ENCODE results near the gene PSMD14. TPM values are rescaled to one million over a fixed set of nuclear protein-coding genes. Genes with fewer than 3 reads are reported as not detected.
"Not testable (repeated sequence)": the region's sequence is repeated elsewhere in the genome, so short reads cannot be mapped to it uniquely, and the experiment has no call there.

Gene PSMD14
- total and polyA plus RNA-seq, 2 experiments from 2014 or later, result 31.9 to 79.6 TPM

DNA sequence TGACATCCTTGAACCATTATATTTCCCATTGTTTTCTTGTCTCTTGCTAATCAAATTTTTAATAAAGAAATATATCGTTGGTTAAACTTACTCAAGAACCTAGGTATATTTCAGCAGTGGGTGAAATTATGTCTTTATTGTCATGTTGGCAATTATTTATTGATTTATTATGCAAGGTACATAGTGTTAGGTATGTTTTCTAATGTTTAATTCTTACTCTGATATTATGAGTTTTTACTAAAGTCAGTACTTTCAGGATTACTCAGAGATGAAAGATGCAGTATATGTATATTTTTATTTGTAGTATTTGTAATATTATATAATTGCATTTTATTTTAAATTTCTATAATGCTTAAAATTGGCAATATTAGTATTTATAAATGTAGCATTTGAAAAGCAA lies 46.9 kb downstream of the PSMD14 start:
- Histone ChIP-seq H3K27me3 (no peaks in the 10 kb centered on the region), H3K4me3 (no peak overlapping the region), H3K27ac (no peak overlapping the region), H3K36me3 (no peaks in the 10 kb centered on the region), H3K9me3 (ENCODE audit: low read depth) (no peaks in the 10 kb centered on the region), H3K4me1 (ENCODE audit: low read depth) (peaks cover 11% of the 10 kb centered on the region)
- TF ChIP-seq CTCF (IDR thresholded peaks at IDR 0.05; ENCODE audit: low read depth, low read length), result no peak
- DNase-seq (ENCODE audit: low read depth in 1 of 2, low spot score in 1 of 2), result no peak

DNA sequence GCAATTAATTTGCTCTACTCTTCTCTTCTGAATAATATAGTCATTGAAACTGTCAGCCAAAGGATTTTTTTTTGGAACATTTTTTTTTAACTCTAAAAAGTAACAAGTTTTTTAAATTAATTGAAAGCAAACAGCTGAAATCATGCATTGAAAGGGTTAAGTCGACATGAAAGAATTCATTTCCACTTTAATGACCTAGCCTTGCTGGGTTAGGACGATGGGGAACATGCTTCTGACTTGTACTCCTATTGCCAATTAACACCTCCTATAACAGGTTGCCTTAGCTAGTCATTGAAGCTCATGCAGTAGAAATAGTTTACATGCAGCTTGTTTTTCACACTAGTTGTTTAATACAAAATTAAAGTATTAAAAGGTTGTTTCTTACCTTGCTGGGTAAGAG lies 47.8 kb downstream of the PSMD14 start:
- DNase-seq (ENCODE audit: low read depth in 1 of 2, low spot score in 1 of 2), result no peak
- no peak for TF ChIP-seq CTCF (IDR thresholded peaks at IDR 0.05; ENCODE audit: low read depth, low read length)
- no peaks in the 10 kb centered on the region for H3K9me3 ChIP-seq (ENCODE audit: low read depth)

DNA sequence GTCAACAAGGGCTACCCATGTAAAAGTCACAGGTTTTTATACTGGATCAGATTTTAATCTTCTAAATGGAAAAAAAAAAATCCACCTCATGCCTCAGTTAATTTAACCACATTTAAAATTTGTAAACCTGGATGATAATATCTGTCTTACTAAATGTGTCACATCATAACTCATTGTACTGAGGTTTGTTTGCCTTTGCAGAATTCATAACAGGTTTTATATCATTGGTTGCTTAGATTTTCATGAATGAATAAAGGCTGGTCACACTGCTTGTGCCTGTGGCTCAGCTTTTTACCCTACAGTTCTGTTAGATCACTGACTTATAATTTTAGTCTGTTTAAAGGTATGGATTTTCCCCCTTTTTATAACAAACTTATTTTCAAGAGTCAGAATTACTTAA lies 48.9 kb downstream of the PSMD14 start:
- no peak for DNase-seq (ENCODE audit: low read depth in 1 of 2, low spot score in 1 of 2)
- peaks cover 11% of the 10 kb centered on the region for H3K4me1 ChIP-seq (ENCODE audit: low read depth)
- no peak for TF ChIP-seq CTCF (IDR thresholded peaks at IDR 0.05; ENCODE audit: low read depth, low read length)
- no peaks in the 10 kb centered on the region for H3K27me3 ChIP-seq
- H3K9me3 ChIP-seq (ENCODE audit: low read depth), result peaks cover 2% of the 10 kb centered on the region
- no peaks in the 10 kb centered on the region for H3K36me3 ChIP-seq
- H3K4me3 ChIP-seq, result no peak overlapping the region
- no peak overlapping the region for H3K27ac ChIP-seq

More for the DNA sequence above, 47.8 kb downstream of the PSMD14 start:
- Histone ChIP-seq H3K27me3 (no peaks in the 10 kb centered on the region), H3K27ac (no peak overlapping the region), H3K4me3 (no peak overlapping the region), H3K4me1 (ENCODE audit: low read depth) (peaks cover 11% of the 10 kb centered on the region), H3K36me3 (no peaks in the 10 kb centered on the region)

DNA sequence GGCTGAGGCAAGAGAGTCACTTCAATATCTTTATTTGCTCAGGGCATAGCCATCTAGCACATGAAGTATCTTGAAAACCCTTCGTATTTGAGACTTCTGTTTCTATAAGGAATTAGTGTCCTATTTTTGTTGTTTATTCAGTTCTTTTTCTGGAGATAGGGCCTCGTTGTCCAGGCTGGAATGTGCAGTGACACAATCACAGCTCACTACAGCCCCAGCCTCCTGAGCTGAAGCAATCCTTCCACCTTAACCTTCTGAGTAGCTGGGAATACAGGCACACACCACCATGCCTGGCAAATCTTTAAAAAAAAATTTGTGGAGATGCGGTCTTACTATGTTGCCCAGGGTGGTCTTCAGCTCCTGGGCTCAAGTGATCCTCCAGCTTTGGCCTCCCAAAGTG lies 50.6 kb downstream of the PSMD14 start:
- no peak overlapping the region for H3K27ac ChIP-seq
- no peaks in the 10 kb centered on the region for H3K27me3 ChIP-seq
- peak in 1 of 2 donors; percentile 27 for DNase-seq (ENCODE audit: low read depth in 1 of 2, low spot score in 1 of 2)
- TF ChIP-seq CTCF (IDR thresholded peaks at IDR 0.05; ENCODE audit: low read depth, low read length), result no peak
- H3K36me3 ChIP-seq, result no peaks in the 10 kb centered on the region
- H3K4me3 ChIP-seq, result no peak overlapping the region
- H3K4me1 ChIP-seq (ENCODE audit: low read depth), result peaks cover 5% of the 10 kb centered on the region
- peaks cover 4% of the 10 kb centered on the region for H3K9me3 ChIP-seq (ENCODE audit: low read depth)

DNA sequence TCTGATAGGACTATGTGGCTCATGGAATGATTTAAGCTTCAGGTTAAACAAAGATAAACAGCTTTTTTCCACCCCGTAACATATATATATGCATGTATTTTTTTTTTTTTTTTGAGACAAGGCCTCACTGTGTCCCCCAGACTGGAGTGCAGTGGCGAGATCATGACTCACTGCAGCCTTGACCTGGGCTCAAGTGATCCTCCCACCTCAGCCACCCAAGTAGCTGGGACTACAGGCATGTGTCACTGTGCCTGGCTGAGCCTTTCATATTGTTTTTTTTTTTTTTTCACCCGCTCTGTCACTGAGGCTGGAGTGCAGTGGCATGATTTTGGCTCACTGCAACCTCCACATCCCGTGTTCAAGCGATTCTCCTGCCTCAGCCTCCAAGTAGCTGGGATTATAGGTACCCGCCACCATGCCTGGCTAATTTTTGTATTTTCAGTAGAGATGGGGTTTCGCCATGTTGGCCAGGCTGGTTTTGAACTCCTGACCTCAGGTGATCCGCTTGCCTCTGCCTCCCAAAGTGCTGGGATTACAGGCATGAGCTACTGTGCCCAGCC lies 52.0 kb downstream of the PSMD14 start:
- not testable (repeated sequence) for H3K4me1 ChIP-seq (ENCODE audit: low read depth); H3K4me3 ChIP-seq; H3K27ac ChIP-seq; H3K9me3 ChIP-seq (ENCODE audit: low read depth); H3K27me3 ChIP-seq; H3K36me3 ChIP-seq; DNase-seq (ENCODE audit: low read depth in 1 of 2, low spot score in 1 of 2)

- H3K27ac ChIP-seq, result no peak overlapping the region
- H3K4me3 ChIP-seq, result no peak overlapping the region
- H3K9me3 ChIP-seq (ENCODE audit: low read depth), result peaks cover 4% of the 10 kb centered on the region
- TF ChIP-seq CTCF (IDR thresholded peaks at IDR 0.05; ENCODE audit: low read depth, low read length), result no peak
- no peaks in the 10 kb centered on the region for H3K27me3 ChIP-seq
- H3K36me3 ChIP-seq, result peaks cover 2% of the 10 kb centered on the region
- no peaks in the 10 kb centered on the region for H3K4me1 ChIP-seq (ENCODE audit: low read depth)
- DNase-seq (ENCODE audit: low read depth in 1 of 2, low spot score in 1 of 2), result no peak
Measured at GRCh38 chr2:161362568-161363166, 54.4 kb downstream of the PSMD14 start.

All from cardiac muscle cell (in vitro differentiated cells and primary cell).